HEK293 (cell line): Measurements from ENCODE around the gene ZP4.
A peak's percentile ranks its signal among the peaks of the same experiment; 100 is the strongest.

ENCODE experiments used
- GLIS2 ChIP-seq: fragments of 450-650 bp; formaldehyde crosslinking; IDR thresholded peaks from 2 replicates; pipeline ENCODE4 v1.5.1; 2016; ENCODE audit warnings: missing biosample characterization, missing genetic modification characterization
- KLF7 ChIP-seq: fragments of 450-650 bp; formaldehyde crosslinking; IDR thresholded peaks from 2 replicates; pipeline ENCODE4 v1.5.1; 2016; ENCODE audit warnings: missing biosample characterization, missing genetic modification characterization, borderline replicate concordance
- MZF1 ChIP-seq: fragments of 450-650 bp; formaldehyde crosslinking; IDR thresholded peaks from 2 replicates; pipeline ENCODE4 v1.5.1; 2017; ENCODE audit warnings: missing biosample characterization, missing genetic modification characterization, borderline replicate concordance
- WT1 ChIP-seq: fragments of 450-650 bp; formaldehyde crosslinking; IDR thresholded peaks from 2 replicates; pipeline ENCODE4 v1.5.1; 2016; ENCODE audit warnings: missing biosample characterization, missing genetic modification characterization
- ZNF175 ChIP-seq: fragments of 450-650 bp; formaldehyde crosslinking; IDR thresholded peaks from 2 replicates; pipeline ENCODE4 v1.5.1; 2016; ENCODE audit warnings: missing biosample characterization, missing genetic modification characterization
- ZNF19 ChIP-seq: fragments of 450-650 bp; formaldehyde crosslinking; IDR thresholded peaks from 2 replicates; pipeline ENCODE4; 2016; ENCODE audit warnings: missing biosample characterization, missing genetic modification characterization, low read depth
- ZNF394 ChIP-seq: fragments of 450-650 bp; formaldehyde crosslinking; IDR thresholded peaks from 2 replicates; pipeline ENCODE4 v1.5.1; 2016; ENCODE audit warnings: missing biosample characterization, missing genetic modification characterization, mild to moderate bottlenecking, moderate library complexity, borderline replicate concordance
- ZNF473 ChIP-seq: fragments of 450-650 bp; formaldehyde crosslinking; IDR thresholded peaks from 2 replicates; pipeline ENCODE4 v1.5.1; 2017; ENCODE audit warnings: missing biosample characterization, missing genetic modification characterization
- ZNF521 ChIP-seq: fragments of 450-650 bp; formaldehyde crosslinking; IDR thresholded peaks from 2 replicates; pipeline ENCODE4 v1.5.1; 2017; ENCODE audit warnings: missing biosample characterization, mild to moderate bottlenecking, missing genetic modification characterization
- ZNF701 ChIP-seq: fragments of 450-650 bp; formaldehyde crosslinking; IDR thresholded peaks from 2 replicates; pipeline ENCODE4 v1.5.1; 2016; ENCODE audit warnings: missing biosample characterization, missing genetic modification characterization
- ZNF747 ChIP-seq: fragments of 450-650 bp; formaldehyde crosslinking; IDR thresholded peaks from 2 replicates; pipeline ENCODE4 v1.5.1; 2016; ENCODE audit warnings: missing biosample characterization, missing genetic modification characterization
- ZNF76 ChIP-seq: fragments of 450-650 bp; formaldehyde crosslinking; IDR thresholded peaks from 2 replicates; pipeline ENCODE4; 2016; ENCODE audit warnings: low read depth, missing biosample characterization, missing genetic modification characterization, borderline replicate concordance
- ZNF791 ChIP-seq: fragments of 450-650 bp; formaldehyde crosslinking; IDR thresholded peaks from 2 replicates; pipeline ENCODE4 v1.5.1; 2016; ENCODE audit warnings: missing biosample characterization, missing genetic modification characterization
- TF ChIP-seq, protein P1 (sequence below): fragments of 450-650 bp; formaldehyde crosslinking; IDR thresholded peaks from 2 replicates; pipeline ENCODE4 v1.5.1; 2016; ENCODE audit warnings: missing biosample characterization, missing genetic modification characterization
- TF ChIP-seq, protein P2 (sequence below): fragments of 450-650 bp; formaldehyde crosslinking; IDR thresholded peaks from 2 replicates; pipeline ENCODE4 v1.5.1; 2016; ENCODE audit warnings: missing biosample characterization, missing genetic modification characterization
- TF ChIP-seq, protein P3 (sequence below): fragments of 450-650 bp; formaldehyde crosslinking; IDR thresholded peaks from 2 replicates; pipeline ENCODE4 v1.5.1; 2016; ENCODE audit warnings: missing biosample characterization, missing genetic modification characterization, low read depth
- TF ChIP-seq, protein P4 (sequence below): IDR thresholded peaks from 2 replicates; pipeline ENCODE4 v1.6.1; 2011; ENCODE audit warnings: mild to moderate bottlenecking, low read depth, low read length, borderline replicate concordance
- TF ChIP-seq, protein P5 (sequence below): fragments of 450-650 bp; formaldehyde crosslinking; IDR thresholded peaks from 2 replicates; pipeline ENCODE4 v1.5.1; 2016; ENCODE audit warnings: missing biosample characterization, missing genetic modification characterization, borderline replicate concordance
- TF ChIP-seq, protein P6 (sequence below): fragments of 450-650 bp; formaldehyde crosslinking; IDR thresholded peaks from 2 replicates; pipeline ENCODE4 v1.5.1; 2017; ENCODE audit warnings: missing biosample characterization, missing genetic modification characterization
- TF ChIP-seq, protein P7 (sequence below): sonication (generic); formaldehyde crosslinking; IDR thresholded peaks from 2 replicates; pipeline ENCODE4 v1.8.1; 2022; ENCODE audit warnings: mild to moderate bottlenecking, moderate library complexity, missing genetic modification reagents
- TF ChIP-seq, protein P8 (sequence below): fragments of 450-650 bp; formaldehyde crosslinking; IDR thresholded peaks from 2 replicates; pipeline ENCODE4 v1.5.1; 2016; ENCODE audit warnings: missing biosample characterization, missing genetic modification characterization
- TF ChIP-seq, protein P9 (sequence below): fragments of 450-650 bp; formaldehyde crosslinking; optimal IDR thresholded peaks from 2 replicates; pipeline ENCODE3; 2016; ENCODE audit warnings: missing biosample characterization, mild to moderate bottlenecking, missing genetic modification characterization

Gene ZP4

DNA sequence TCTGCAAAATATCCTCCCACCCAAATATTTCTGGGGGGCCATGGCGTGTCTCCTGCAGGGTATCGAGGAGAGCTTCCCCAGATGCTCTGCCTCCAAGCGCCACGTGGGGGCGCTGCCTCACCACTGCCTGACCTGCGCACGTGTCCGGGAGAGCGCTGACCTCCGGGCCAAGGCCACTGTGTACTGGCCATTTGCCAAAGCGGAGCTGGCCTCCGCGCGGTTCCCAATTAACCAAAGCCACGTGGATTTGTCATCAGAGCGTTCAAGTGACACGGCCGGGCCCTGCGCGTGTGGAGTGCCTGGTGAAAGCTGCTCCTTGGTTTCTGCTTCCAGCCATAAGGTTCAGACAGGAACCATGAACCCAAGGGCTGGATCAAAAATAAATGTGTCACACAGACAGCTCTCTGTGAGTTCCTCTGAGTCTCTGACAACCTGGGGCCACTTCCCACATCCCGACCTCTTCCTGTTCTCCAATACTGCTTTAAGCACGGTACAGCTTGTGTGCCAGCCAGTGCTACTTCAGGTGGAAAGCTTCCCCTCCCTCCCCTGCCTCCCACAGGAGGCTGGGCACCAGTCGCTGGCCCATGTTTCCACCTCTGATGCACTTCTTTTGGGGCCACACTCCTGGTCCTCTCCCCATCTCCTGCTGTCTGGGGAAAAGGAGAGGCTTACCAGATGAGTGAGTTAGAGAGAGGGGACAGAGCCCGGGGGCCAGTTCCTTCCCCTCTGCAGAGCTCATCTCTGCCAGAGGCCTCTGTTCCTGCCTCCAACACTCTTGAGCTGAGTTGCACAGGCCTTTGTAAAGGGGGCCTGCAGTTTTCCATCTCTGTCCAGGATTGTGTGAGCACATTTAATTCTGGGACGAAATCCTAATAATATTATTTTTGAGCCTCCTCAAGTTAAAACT lies 26.1 kb downstream of the ZP4 start (continued):
- TF ChIP-seq, protein P1, sequence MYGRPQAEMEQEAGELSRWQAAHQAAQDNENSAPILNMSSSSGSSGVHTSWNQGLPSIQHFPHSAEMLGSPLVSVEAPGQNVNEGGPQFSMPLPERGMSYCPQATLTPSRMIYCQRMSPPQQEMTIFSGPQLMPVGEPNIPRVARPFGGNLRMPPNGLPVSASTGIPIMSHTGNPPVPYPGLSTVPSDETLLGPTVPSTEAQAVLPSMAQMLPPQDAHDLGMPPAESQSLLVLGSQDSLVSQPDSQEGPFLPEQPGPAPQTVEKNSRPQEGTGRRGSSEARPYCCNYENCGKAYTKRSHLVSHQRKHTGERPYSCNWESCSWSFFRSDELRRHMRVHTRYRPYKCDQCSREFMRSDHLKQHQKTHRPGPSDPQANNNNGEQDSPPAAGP = 0 out of 2 replicates have a peak, but pooled peaks have one; percentile 30
- TF ChIP-seq, protein P2, sequence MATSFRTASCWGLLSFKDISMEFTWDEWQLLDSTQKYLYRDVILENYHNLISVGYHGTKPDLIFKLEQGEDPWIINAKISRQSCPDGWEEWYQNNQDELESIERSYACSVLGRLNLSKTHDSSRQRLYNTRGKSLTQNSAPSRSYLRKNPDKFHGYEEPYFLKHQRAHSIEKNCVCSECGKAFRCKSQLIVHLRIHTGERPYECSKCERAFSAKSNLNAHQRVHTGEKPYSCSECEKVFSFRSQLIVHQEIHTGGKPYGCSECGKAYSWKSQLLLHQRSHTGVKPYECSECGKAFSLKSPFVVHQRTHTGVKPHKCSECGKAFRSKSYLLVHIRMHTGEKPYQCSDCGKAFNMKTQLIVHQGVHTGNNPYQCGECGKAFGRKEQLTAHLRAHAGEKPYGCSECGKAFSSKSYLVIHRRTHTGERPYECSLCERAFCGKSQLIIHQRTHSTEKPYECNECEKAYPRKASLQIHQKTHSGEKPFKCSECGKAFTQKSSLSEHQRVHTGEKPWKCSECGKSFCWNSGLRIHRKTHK (tag by site-specific recombination) = no peak
- TF ChIP-seq ZNF791 (tag by site-specific recombination) (no peak), WT1 (tag by site-specific recombination) (no peak), KLF7 (tag by site-specific recombination) (no peak), ZNF521 (tag by site-specific recombination) (no peak), ZNF175 (tag by site-specific recombination) (no peak), GLIS2 (peak; percentile 59), ZNF19 (no peak), ZNF747 (tag by site-specific recombination) (no peak), ZNF473 (tag by site-specific recombination) (no peak), ZNF394 (tag by site-specific recombination) (peak; percentile 53; the same call in 1 of the 2 replicates), ZNF701 (tag by site-specific recombination) (no peak), MZF1 (no peak), ZNF76 (no peak)
- TF ChIP-seq, protein P3, sequence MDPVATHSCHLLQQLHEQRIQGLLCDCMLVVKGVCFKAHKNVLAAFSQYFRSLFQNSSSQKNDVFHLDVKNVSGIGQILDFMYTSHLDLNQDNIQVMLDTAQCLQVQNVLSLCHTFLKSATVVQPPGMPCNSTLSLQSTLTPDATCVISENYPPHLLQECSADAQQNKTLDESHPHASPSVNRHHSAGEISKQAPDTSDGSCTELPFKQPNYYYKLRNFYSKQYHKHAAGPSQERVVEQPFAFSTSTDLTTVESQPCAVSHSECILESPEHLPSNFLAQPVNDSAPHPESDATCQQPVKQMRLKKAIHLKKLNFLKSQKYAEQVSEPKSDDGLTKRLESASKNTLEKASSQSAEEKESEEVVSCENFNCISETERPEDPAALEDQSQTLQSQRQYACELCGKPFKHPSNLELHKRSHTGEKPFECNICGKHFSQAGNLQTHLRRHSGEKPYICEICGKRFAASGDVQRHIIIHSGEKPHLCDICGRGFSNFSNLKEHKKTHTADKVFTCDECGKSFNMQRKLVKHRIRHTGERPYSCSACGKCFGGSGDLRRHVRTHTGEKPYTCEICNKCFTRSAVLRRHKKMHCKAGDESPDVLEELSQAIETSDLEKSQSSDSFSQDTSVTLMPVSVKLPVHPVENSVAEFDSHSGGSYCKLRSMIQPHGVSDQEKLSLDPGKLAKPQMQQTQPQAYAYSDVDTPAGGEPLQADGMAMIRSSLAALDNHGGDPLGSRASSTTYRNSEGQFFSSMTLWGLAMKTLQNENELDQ (tag by site-specific recombination) = no peak
- TF ChIP-seq, protein P4, sequence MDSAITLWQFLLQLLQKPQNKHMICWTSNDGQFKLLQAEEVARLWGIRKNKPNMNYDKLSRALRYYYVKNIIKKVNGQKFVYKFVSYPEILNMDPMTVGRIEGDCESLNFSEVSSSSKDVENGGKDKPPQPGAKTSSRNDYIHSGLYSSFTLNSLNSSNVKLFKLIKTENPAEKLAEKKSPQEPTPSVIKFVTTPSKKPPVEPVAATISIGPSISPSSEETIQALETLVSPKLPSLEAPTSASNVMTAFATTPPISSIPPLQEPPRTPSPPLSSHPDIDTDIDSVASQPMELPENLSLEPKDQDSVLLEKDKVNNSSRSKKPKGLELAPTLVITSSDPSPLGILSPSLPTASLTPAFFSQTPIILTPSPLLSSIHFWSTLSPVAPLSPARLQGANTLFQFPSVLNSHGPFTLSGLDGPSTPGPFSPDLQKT = no peak
- TF ChIP-seq, protein P5, sequence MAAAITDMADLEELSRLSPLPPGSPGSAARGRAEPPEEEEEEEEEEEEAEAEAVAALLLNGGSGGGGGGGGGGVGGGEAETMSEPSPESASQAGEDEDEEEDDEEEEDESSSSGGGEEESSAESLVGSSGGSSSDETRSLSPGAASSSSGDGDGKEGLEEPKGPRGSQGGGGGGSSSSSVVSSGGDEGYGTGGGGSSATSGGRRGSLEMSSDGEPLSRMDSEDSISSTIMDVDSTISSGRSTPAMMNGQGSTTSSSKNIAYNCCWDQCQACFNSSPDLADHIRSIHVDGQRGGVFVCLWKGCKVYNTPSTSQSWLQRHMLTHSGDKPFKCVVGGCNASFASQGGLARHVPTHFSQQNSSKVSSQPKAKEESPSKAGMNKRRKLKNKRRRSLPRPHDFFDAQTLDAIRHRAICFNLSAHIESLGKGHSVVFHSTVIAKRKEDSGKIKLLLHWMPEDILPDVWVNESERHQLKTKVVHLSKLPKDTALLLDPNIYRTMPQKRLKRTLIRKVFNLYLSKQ (tag by site-specific recombination) = no peak
- TF ChIP-seq, protein P6, sequence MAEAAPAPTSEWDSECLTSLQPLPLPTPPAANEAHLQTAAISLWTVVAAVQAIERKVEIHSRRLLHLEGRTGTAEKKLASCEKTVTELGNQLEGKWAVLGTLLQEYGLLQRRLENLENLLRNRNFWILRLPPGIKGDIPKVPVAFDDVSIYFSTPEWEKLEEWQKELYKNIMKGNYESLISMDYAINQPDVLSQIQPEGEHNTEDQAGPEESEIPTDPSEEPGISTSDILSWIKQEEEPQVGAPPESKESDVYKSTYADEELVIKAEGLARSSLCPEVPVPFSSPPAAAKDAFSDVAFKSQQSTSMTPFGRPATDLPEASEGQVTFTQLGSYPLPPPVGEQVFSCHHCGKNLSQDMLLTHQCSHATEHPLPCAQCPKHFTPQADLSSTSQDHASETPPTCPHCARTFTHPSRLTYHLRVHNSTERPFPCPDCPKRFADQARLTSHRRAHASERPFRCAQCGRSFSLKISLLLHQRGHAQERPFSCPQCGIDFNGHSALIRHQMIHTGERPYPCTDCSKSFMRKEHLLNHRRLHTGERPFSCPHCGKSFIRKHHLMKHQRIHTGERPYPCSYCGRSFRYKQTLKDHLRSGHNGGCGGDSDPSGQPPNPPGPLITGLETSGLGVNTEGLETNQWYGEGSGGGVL = no peak
- TF ChIP-seq, protein P7, sequence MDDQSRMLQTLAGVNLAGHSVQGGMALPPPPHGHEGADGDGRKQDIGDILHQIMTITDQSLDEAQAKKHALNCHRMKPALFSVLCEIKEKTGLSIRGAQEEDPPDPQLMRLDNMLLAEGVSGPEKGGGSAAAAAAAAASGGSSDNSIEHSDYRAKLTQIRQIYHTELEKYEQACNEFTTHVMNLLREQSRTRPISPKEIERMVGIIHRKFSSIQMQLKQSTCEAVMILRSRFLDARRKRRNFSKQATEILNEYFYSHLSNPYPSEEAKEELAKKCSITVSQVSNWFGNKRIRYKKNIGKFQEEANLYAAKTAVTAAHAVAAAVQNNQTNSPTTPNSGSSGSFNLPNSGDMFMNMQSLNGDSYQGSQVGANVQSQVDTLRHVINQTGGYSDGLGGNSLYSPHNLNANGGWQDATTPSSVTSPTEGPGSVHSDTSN (CRISPR knock-in tag) = no peak
- TF ChIP-seq, protein P8, sequence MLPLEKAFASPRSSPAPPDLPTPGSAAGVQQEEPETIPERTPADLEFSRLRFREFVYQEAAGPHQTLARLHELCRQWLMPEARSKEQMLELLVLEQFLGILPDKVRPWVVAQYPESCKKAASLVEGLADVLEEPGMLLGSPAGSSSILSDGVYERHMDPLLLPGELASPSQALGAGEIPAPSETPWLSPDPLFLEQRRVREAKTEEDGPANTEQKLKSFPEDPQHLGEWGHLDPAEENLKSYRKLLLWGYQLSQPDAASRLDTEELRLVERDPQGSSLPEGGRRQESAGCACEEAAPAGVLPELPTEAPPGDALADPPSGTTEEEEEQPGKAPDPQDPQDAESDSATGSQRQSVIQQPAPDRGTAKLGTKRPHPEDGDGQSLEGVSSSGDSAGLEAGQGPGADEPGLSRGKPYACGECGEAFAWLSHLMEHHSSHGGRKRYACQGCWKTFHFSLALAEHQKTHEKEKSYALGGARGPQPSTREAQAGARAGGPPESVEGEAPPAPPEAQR (tag by site-specific recombination) = no peak
- TF ChIP-seq, protein P9, sequence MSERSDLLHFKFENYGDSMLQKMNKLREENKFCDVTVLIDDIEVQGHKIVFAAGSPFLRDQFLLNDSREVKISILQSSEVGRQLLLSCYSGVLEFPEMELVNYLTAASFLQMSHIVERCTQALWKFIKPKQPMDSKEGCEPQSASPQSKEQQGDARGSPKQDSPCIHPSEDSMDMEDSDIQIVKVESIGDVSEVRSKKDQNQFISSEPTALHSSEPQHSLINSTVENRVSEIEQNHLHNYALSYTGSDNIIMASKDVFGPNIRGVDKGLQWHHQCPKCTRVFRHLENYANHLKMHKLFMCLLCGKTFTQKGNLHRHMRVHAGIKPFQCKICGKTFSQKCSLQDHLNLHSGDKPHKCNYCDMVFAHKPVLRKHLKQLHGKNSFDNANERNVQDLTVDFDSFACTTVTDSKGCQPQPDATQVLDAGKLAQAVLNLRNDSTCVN = peak; percentile 59
